ENCODE results near the gene GFRA3. TPM values are rescaled to one million over a fixed set of nuclear protein-coding genes. Genes with fewer than 3 reads are reported as not detected.

GFRA3 gene
- total RNA-seq, 4 donors from 2014 or later, result 0.30 to 1.2 TPM; not detected in 2

GRCh38 chr5:138240650-138241385 lies 33.6 kb downstream of the GFRA3 start:
- H3K27ac ChIP-seq, result no peak overlapping the region

GRCh38 chr5:138238034-138238433 lies 36.4 kb downstream of the GFRA3 start:
- H3K4me3 ChIP-seq, result no peak overlapping the region
- DNase-seq, result no peak
- H3K4me1 ChIP-seq, result no peaks in the 10 kb centered on the region
- no peak for TF ChIP-seq CTCF (IDR thresholded peaks at IDR 0.05)
- no peak for TF ChIP-seq POLR2A (IDR thresholded peaks at IDR 0.05)
- H3K27me3 ChIP-seq, result no peaks in the 10 kb centered on the region
- H3K9me3 ChIP-seq, result no peaks in the 10 kb centered on the region
- no peaks in the 10 kb centered on the region for H3K36me3 ChIP-seq
- H3K27ac ChIP-seq, result no peak overlapping the region
- intact Hi-C loops (cut with DNase I; ENCODE audit: low total_unique reads), result no loop called here

More at GRCh38 chr5:138240650-138241385, 33.6 kb downstream of the GFRA3 start:
- DNase-seq, result no peak
- Histone ChIP-seq H3K4me1 (no peaks in the 10 kb centered on the region), H3K27me3 (no peaks in the 10 kb centered on the region), H3K9me3 (no peaks in the 10 kb centered on the region), H3K4me3 (no peak overlapping the region), H3K36me3 (no peaks in the 10 kb centered on the region)
- intact Hi-C loops (cut with DNase I; ENCODE audit: low total_unique reads), result no loop called here
- TF ChIP-seq CTCF (IDR thresholded peaks at IDR 0.05) (no peak), POLR2A (IDR thresholded peaks at IDR 0.05) (no peak)

GRCh38 chr5:138234651-138235050 lies 39.8 kb downstream of the GFRA3 start:
- no peak overlapping the region for H3K4me3 ChIP-seq
- DNase-seq, result no peak
- no peaks in the 10 kb centered on the region for H3K9me3 ChIP-seq
- intact Hi-C loops (cut with DNase I; ENCODE audit: low total_unique reads), result no loop called here
- H3K27me3 ChIP-seq, result no peaks in the 10 kb centered on the region
- H3K27ac ChIP-seq, result no peak overlapping the region
- H3K36me3 ChIP-seq, result no peaks in the 10 kb centered on the region
- TF ChIP-seq CTCF (IDR thresholded peaks at IDR 0.05), result no peak
- TF ChIP-seq POLR2A (IDR thresholded peaks at IDR 0.05), result no peak
- H3K4me1 ChIP-seq, result no peaks in the 10 kb centered on the region

GRCh38 chr5:138233280-138233679 lies 41.1 kb downstream of the GFRA3 start:
- Histone ChIP-seq H3K36me3 (no peaks in the 10 kb centered on the region), H3K4me3 (no peak overlapping the region), H3K27ac (no peak overlapping the region), H3K9me3 (no peaks in the 10 kb centered on the region), H3K4me1 (no peaks in the 10 kb centered on the region), H3K27me3 (no peaks in the 10 kb centered on the region)
- DNase-seq, result no peak
- intact Hi-C loops (cut with DNase I; ENCODE audit: low total_unique reads), result no loop called here
- TF ChIP-seq POLR2A (IDR thresholded peaks at IDR 0.05) (no peak), CTCF (IDR thresholded peaks at IDR 0.05) (no peak)

GRCh38 chr5:138230981-138231589 lies 43.3 kb downstream of the GFRA3 start:
- intact Hi-C loops (cut with DNase I; ENCODE audit: low total_unique reads), result no loop called here
- no peak overlapping the region for H3K27ac ChIP-seq
- no peaks in the 10 kb centered on the region for H3K9me3 ChIP-seq
- H3K27me3 ChIP-seq, result no peaks in the 10 kb centered on the region
- H3K36me3 ChIP-seq, result no peaks in the 10 kb centered on the region
- TF ChIP-seq CTCF (IDR thresholded peaks at IDR 0.05) (no peak), POLR2A (IDR thresholded peaks at IDR 0.05) (no peak)
- DNase-seq, result no peak
- no peaks in the 10 kb centered on the region for H3K4me1 ChIP-seq
- no peak overlapping the region for H3K4me3 ChIP-seq

Measured in uterus (tissue), 4 donors.